Vagina (tissue), 2 donors: ENCODE data around the gene RBP5. TPM values are rescaled to one million over a fixed set of nuclear protein-coding genes. Genes with fewer than 3 reads are reported as not detected.

Source experiments
- DNase-seq, 2 donors: peaks; one replicate each; pipeline ENCODE4 v3.0.0-alpha.2; 2017; ENCODE audit errors: extremely low spot score in 2 of 2
- H3K27ac ChIP-seq: fragments of 200-600 bp; sonication (generic); one replicate; pipeline ENCODE4 v1.5.1; 2019
- H3K27me3 ChIP-seq: fragments of 200-600 bp; sonication (generic); one replicate; pipeline ENCODE4 v1.5.1; 2019
- H3K36me3 ChIP-seq, 2 donors: fragments of 200-600 bp; sonication (generic); one replicate each; pipeline ENCODE4 v1.5.1; 2017 to 2019
- H3K4me1 ChIP-seq: fragments of 200-600 bp; sonication (generic); one replicate; pipeline ENCODE4 v1.5.1; 2019
- H3K4me3 ChIP-seq, 2 donors: fragments of 200-600 bp; sonication (generic); 1 replicate in 1 of 2; 2 replicates in 1 of 2; pipeline ENCODE4 v1.5.1; 2016 to 2019
- H3K9me3 ChIP-seq: fragments of 200-600 bp; sonication (generic); one replicate; pipeline ENCODE4 v1.5.1; 2019
- CTCF ChIP-seq, 3 experiments: fragments of 450-650 bp in 2 of 3; fragments of 200-600 bp in 1 of 3; sonication (generic) in 1 of 3; IDR thresholded peaks; one replicate each; pipeline ENCODE4 v1.5.1; 2017 to 2019; ENCODE audit warnings: antibody characterized with exemption in 3 of 3, mild to moderate bottlenecking in 2 of 3, moderate library complexity in 2 of 3
- POLR2A ChIP-seq, 2 donors: fragments of 450-650 bp; IDR thresholded peaks; one replicate each; pipeline ENCODE4 v1.6.1; 2017; ENCODE audit warnings: antibody characterized with exemption in 2 of 2, mild to moderate bottlenecking in 2 of 2, moderate library complexity in 2 of 2
- POLR2AphosphoS5 ChIP-seq, 2 donors: sonication (generic); formaldehyde crosslinking; IDR thresholded peaks; one replicate each; pipeline ENCODE4 v1.9.0; 2017; ENCODE audit warnings: antibody characterized with exemption in 2 of 2, mild to moderate bottlenecking in 2 of 2, low read depth in 1 of 2; ENCODE audit not compliant: insufficient read depth in 1 of 2
- intact Hi-C: fragments of 100-400 bp; cut with DNase I; formaldehyde crosslinking; loops from one replicate; pipeline ENCODE4 v1.15.1; 2023
- total RNA-seq: library from RNA; depleted of rRNA; stranded (reverse); fragments of >200 nt; gene quantifications from one replicate; pipeline ENCODE4 v1.2.3, GENCODE V29; 2016

RBP5 gene
- total RNA-seq, 1 donor from 2014 or later, result 3.7 TPM

GRCh38 chr12:7120166-7120565, 8.5 kb downstream of the RBP5 start:
- intact Hi-C loops, result no loop called here
- Histone ChIP-seq H3K27me3 (no peaks in the 10 kb centered on the region), H3K27ac (no peak overlapping the region), H3K4me3 (no peak overlapping the region), H3K9me3 (no peaks in the 10 kb centered on the region), H3K4me1 (peaks cover 10% of the 10 kb centered on the region), H3K36me3 (no peaks in the 10 kb centered on the region)
- no peak for DNase-seq
- no peak for TF ChIP-seq CTCF (IDR thresholded peaks at IDR 0.05)
- no peak for TF ChIP-seq POLR2AphosphoS5 (IDR thresholded peaks at IDR 0.05; ENCODE audit: insufficient read depth in 1 of 2, low read depth in 1 of 2)
- TF ChIP-seq POLR2A (IDR thresholded peaks at IDR 0.05), result no peak

GRCh38 chr12:7118881-7119280, 9.8 kb downstream of the RBP5 start:
- Histone ChIP-seq H3K36me3 (no peaks in the 10 kb centered on the region), H3K9me3 (no peaks in the 10 kb centered on the region), H3K4me3 (no peak overlapping the region), H3K27ac (no peak overlapping the region), H3K4me1 (peaks cover 10% of the 10 kb centered on the region), H3K27me3 (no peaks in the 10 kb centered on the region)
- no peak for TF ChIP-seq CTCF (IDR thresholded peaks at IDR 0.05)
- no peak for TF ChIP-seq POLR2AphosphoS5 (IDR thresholded peaks at IDR 0.05; ENCODE audit: insufficient read depth in 1 of 2, low read depth in 1 of 2)
- no peak for TF ChIP-seq POLR2A (IDR thresholded peaks at IDR 0.05)
- intact Hi-C loops, result no loop called here
- no peak for DNase-seq

GRCh38 chr12:7117670-7118069, 11.0 kb downstream of the RBP5 start:
- no peak overlapping the region for H3K4me3 ChIP-seq
- no peak for DNase-seq
- H3K9me3 ChIP-seq, result no peaks in the 10 kb centered on the region
- intact Hi-C loops, result no loop called here
- H3K27me3 ChIP-seq, result no peaks in the 10 kb centered on the region
- H3K36me3 ChIP-seq, result no peaks in the 10 kb centered on the region
- H3K4me1 ChIP-seq, result peaks cover 15% of the 10 kb centered on the region
- H3K27ac ChIP-seq, result no peak overlapping the region
- no peak for TF ChIP-seq POLR2AphosphoS5 (IDR thresholded peaks at IDR 0.05; ENCODE audit: insufficient read depth in 1 of 2, low read depth in 1 of 2)
- TF ChIP-seq POLR2A (IDR thresholded peaks at IDR 0.05), result no peak
- no peak for TF ChIP-seq CTCF (IDR thresholded peaks at IDR 0.05)

GRCh38 chr12:7116916-7117315, 11.8 kb downstream of the RBP5 start:
- Histone ChIP-seq H3K9me3 (no peaks in the 10 kb centered on the region), H3K36me3 (no peaks in the 10 kb centered on the region), H3K4me3 (no peak overlapping the region), H3K4me1 (peaks cover 10% of the 10 kb centered on the region), H3K27me3 (no peaks in the 10 kb centered on the region), H3K27ac (no peak overlapping the region)
- TF ChIP-seq POLR2AphosphoS5 (IDR thresholded peaks at IDR 0.05; ENCODE audit: insufficient read depth in 1 of 2, low read depth in 1 of 2) (no peak), CTCF (IDR thresholded peaks at IDR 0.05) (no peak), POLR2A (IDR thresholded peaks at IDR 0.05) (no peak)
- no peak for DNase-seq
- intact Hi-C loops, result no loop called here

GRCh38 chr12:7116196-7116595, 12.5 kb downstream of the RBP5 start:
- no peaks in the 10 kb centered on the region for H3K27me3 ChIP-seq
- H3K27ac ChIP-seq, result no peak overlapping the region
- intact Hi-C loops, result no loop called here
- peaks cover 10% of the 10 kb centered on the region for H3K4me1 ChIP-seq
- no peaks in the 10 kb centered on the region for H3K36me3 ChIP-seq
- no peak for DNase-seq
- no peak overlapping the region for H3K4me3 ChIP-seq
- H3K9me3 ChIP-seq, result no peaks in the 10 kb centered on the region
- no peak for TF ChIP-seq POLR2AphosphoS5 (IDR thresholded peaks at IDR 0.05; ENCODE audit: insufficient read depth in 1 of 2, low read depth in 1 of 2)
